ENCODE results near the gene BRD9. TPM values are rescaled to one million over a fixed set of nuclear protein-coding genes. Genes with fewer than 3 reads are reported as not detected.
A peak's percentile ranks its signal among the peaks of the same experiment; 100 is the strongest.

Gene BRD9
- total and polyA plus RNA-seq, 2 donors (not counting 1 experiment from before 2014, with no cell fraction given) = 13.0 to 35.3 TPM

DNA sequence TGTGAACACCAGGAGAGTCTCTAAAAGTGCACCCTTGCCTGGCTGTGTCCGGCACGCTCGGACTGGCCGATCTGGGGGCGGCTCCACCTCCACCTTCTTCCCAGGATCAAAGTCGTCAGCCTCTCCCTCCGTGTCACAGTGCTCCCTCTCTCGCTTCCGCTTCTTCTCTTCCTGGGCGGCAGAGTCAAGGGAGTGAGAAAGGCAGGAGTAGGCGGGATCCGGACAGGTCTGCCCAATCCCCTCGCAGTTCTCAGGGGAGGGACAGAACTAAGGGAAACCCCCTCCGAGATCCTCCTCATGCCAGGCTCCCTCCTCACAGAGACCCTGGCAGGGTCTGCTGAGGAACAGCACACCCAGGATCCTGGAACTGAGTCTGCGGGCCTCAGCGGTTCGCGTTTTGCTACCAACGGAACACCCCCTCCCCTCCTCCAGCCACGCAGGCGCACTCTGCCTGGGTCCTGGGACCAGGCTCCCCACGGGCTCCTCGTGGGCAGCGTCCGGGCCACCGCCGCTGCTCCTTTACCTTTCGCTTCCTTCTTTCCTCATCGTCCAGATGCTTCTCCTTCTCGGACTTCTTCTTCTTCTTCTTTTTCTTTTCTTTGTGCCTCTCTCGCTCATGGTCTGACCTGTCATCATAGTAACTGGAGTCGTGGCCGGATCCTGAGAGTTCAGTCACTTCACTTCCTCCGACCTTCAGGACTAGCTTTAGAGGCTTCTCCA is 1.3 kb downstream of the BRD9 start:
- H3K27ac ChIP-seq (ENCODE audit: insufficient read depth, low read length) = peak overlapping the region; percentile 93

DNA sequence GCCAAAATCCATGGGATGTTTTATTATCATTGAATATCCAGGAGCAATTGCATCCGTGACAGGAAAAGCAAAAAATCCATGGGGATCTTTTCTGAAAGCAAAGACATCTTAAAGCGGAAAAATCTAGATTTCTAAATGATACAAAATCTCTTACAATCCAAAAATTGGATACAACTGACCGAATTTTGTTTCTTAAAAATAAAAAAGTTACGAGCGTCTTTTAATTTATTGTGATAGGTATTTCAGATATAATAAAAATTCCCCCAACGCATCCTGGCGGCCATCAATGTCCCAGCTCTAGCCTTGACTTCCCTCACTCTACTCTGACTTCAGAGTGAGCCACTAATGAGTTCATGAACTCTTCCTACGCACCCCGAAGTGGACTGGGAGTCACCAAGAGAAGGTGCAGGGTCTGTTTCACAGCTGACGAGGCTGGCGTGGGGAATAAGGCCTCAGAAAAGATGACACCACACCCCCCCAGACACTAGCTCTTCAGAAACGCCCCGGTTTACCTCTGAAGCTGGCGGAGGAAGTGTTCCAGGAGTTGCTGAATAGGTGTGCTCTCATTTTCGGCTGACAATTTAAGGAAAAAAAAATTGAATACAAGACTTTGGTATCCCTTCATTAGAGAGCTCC is 3.4 kb downstream of the BRD9 start:
- no peak for TF ChIP-seq EZH2 (IDR thresholded peaks at IDR 0.05; ENCODE audit: low read length, missing control alignments)
- TF ChIP-seq, protein P1, sequence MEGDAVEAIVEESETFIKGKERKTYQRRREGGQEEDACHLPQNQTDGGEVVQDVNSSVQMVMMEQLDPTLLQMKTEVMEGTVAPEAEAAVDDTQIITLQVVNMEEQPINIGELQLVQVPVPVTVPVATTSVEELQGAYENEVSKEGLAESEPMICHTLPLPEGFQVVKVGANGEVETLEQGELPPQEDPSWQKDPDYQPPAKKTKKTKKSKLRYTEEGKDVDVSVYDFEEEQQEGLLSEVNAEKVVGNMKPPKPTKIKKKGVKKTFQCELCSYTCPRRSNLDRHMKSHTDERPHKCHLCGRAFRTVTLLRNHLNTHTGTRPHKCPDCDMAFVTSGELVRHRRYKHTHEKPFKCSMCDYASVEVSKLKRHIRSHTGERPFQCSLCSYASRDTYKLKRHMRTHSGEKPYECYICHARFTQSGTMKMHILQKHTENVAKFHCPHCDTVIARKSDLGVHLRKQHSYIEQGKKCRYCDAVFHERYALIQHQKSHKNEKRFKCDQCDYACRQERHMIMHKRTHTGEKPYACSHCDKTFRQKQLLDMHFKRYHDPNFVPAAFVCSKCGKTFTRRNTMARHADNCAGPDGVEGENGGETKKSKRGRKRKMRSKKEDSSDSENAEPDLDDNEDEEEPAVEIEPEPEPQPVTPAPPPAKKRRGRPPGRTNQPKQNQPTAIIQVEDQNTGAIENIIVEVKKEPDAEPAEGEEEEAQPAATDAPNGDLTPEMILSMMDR (conservative IDR thresholded peaks at IDR 0.05 in 1 of 2, IDR thresholded peaks at IDR 0.05 in 1 of 2; ENCODE audit: low read depth in 1 of 2, low read length in 2 of 2) = no peak

More for the DNA sequence above, 1.3 kb downstream of the BRD9 start:
- H3K4me1 ChIP-seq (ENCODE audit: control insufficient read depth, extremely low read depth, insufficient read depth, low read length) = peaks cover 4% of the 10 kb centered on the region
- TF ChIP-seq, protein P1 (conservative IDR thresholded peaks at IDR 0.05 in 1 of 2, IDR thresholded peaks at IDR 0.05 in 1 of 2; ENCODE audit: low read depth in 1 of 2, low read length in 2 of 2) = no peak
- TF ChIP-seq EZH2 (IDR thresholded peaks at IDR 0.05; ENCODE audit: low read length, missing control alignments) = no peak
- no peak overlapping the region for H2AFZ ChIP-seq (ENCODE audit: low read length)
- no peaks in the 10 kb centered on the region for H3K9me3 ChIP-seq (ENCODE audit: control insufficient read depth, insufficient read depth, low read depth, low read length)
- peaks cover 25% of the 10 kb centered on the region for H3K36me3 ChIP-seq (ENCODE audit: control insufficient read depth, insufficient read depth, low read length)
- H3K4me3 ChIP-seq (replicated peaks in 1 of 4; ENCODE audit: control extremely low read depth in 1 of 4, insufficient read depth in 1 of 4, low read depth in 3 of 4, low read length in 4 of 4) = peak overlapping the region; percentile 68 to 96 (median 89)
- no peaks in the 10 kb centered on the region for H4K20me1 ChIP-seq (ENCODE audit: control insufficient read depth, extremely low read depth, insufficient read depth, low read length)
- peaks cover 38% of the 10 kb centered on the region for H3K79me2 ChIP-seq (ENCODE audit: control insufficient read depth, insufficient read depth, low read length)
- peak in 1 of 2 donors; percentile 8 for DNase-seq (ENCODE audit: low read depth in 2 of 2)
- peak overlapping the region; percentile 96 for H3K9ac ChIP-seq (ENCODE audit: insufficient read depth, low read length)
- no peaks in the 10 kb centered on the region for H3K27me3 ChIP-seq (ENCODE audit: control insufficient read depth, insufficient read depth, low read length)
- H3K4me2 ChIP-seq (ENCODE audit: extremely low read depth, insufficient read depth, low read length) = peak overlapping the region; percentile 98

DNA sequence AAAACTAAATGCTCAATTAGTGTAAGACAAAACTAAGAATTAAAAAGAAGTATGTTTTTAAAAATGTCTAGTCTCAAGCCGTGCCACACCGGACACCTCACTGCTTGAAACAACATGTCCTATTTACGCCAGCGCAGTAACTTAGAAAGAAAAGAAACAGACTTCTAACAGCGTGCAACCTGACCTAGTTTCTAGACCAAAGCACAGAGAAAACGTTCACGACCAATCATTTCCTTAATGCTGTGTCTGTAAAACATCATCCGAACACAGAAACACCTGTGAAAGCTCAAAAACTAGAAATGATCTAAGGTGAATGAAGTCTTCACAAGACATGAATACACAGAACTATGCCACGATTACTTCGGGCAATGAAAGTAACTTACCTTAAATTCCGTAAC is 4.0 kb downstream of the BRD9 start:
- no peak overlapping the region for H3K27ac ChIP-seq (ENCODE audit: insufficient read depth, low read length)
- H3K4me1 ChIP-seq (ENCODE audit: control insufficient read depth, extremely low read depth, insufficient read depth, low read length) = peaks cover 4% of the 10 kb centered on the region
- no peak for TF ChIP-seq EZH2 (IDR thresholded peaks at IDR 0.05; ENCODE audit: low read length, missing control alignments)
- no peak for DNase-seq (ENCODE audit: low read depth in 2 of 2)
- H4K20me1 ChIP-seq (ENCODE audit: control insufficient read depth, extremely low read depth, insufficient read depth, low read length) = no peaks in the 10 kb centered on the region
- no peak overlapping the region for H2AFZ ChIP-seq (ENCODE audit: low read length)
- peaks cover 41% of the 10 kb centered on the region for H3K36me3 ChIP-seq (ENCODE audit: control insufficient read depth, insufficient read depth, low read length)
- no peak overlapping the region for H3K4me3 ChIP-seq (replicated peaks in 1 of 4; ENCODE audit: control extremely low read depth in 1 of 4, insufficient read depth in 1 of 4, low read depth in 3 of 4, low read length in 4 of 4)
- H3K4me2 ChIP-seq (ENCODE audit: extremely low read depth, insufficient read depth, low read length) = no peak overlapping the region
- no peaks in the 10 kb centered on the region for H3K27me3 ChIP-seq (ENCODE audit: control insufficient read depth, insufficient read depth, low read length)
- H3K79me2 ChIP-seq (ENCODE audit: control insufficient read depth, insufficient read depth, low read length) = peaks cover 52% of the 10 kb centered on the region
- H3K9me3 ChIP-seq (ENCODE audit: control insufficient read depth, insufficient read depth, low read depth, low read length) = no peaks in the 10 kb centered on the region
- no peak overlapping the region for H3K9ac ChIP-seq (ENCODE audit: insufficient read depth, low read length)

More for the DNA sequence above, 3.4 kb downstream of the BRD9 start:
- H3K4me1 ChIP-seq (ENCODE audit: control insufficient read depth, extremely low read depth, insufficient read depth, low read length) = peaks cover 4% of the 10 kb centered on the region
- no peaks in the 10 kb centered on the region for H3K9me3 ChIP-seq (ENCODE audit: control insufficient read depth, insufficient read depth, low read depth, low read length)
- no peak overlapping the region for H3K9ac ChIP-seq (ENCODE audit: insufficient read depth, low read length)
- no peak overlapping the region for H3K4me3 ChIP-seq (replicated peaks in 1 of 4; ENCODE audit: control extremely low read depth in 1 of 4, insufficient read depth in 1 of 4, low read depth in 3 of 4, low read length in 4 of 4)
- H2AFZ ChIP-seq (ENCODE audit: low read length) = no peak overlapping the region
- no peak overlapping the region for H3K27ac ChIP-seq (ENCODE audit: insufficient read depth, low read length)
- no peaks in the 10 kb centered on the region for H4K20me1 ChIP-seq (ENCODE audit: control insufficient read depth, extremely low read depth, insufficient read depth, low read length)
- DNase-seq (ENCODE audit: low read depth in 2 of 2) = no peak
- H3K4me2 ChIP-seq (ENCODE audit: extremely low read depth, insufficient read depth, low read length) = no peak overlapping the region
- no peaks in the 10 kb centered on the region for H3K27me3 ChIP-seq (ENCODE audit: control insufficient read depth, insufficient read depth, low read length)
- peaks cover 51% of the 10 kb centered on the region for H3K79me2 ChIP-seq (ENCODE audit: control insufficient read depth, insufficient read depth, low read length)
- peaks cover 38% of the 10 kb centered on the region for H3K36me3 ChIP-seq (ENCODE audit: control insufficient read depth, insufficient read depth, low read length)

All from fibroblast of lung (primary cell).